Gastrocnemius medialis (tissue), 4 donors: Measurements from ENCODE around the gene RGP1. TPM values are rescaled to one million over a fixed set of nuclear protein-coding genes. Genes with fewer than 3 reads are reported as not detected.

Experiments
- ATAC-seq, 2 donors: fragments of 150-250 bp; one replicate each; pipeline ENCODE4 v1.9.1; 2016
- DNase-seq, 2 donors: peaks; one replicate each; pipeline ENCODE4 v3.0.0-alpha.2; 2019
- H3K27ac ChIP-seq, 4 donors: fragments of 200-600 bp; sonication (generic); 1 replicate in 1 of 4; 2 replicates in 3 of 4; pipeline ENCODE4 v1.5.1; 2016 to 2018; ENCODE audit warnings: mild to moderate bottlenecking in 2 of 4, moderate library complexity in 1 of 4
- H3K27me3 ChIP-seq, 3 donors: fragments of 200-600 bp; sonication (generic) in 2 of 3; 1 replicate in 1 of 3; 2 replicates in 2 of 3; pipeline versions ENCODE4 v1.5.1 to v1.6.0; 2016 to 2019; ENCODE audit warnings: mild to moderate bottlenecking in 1 of 3, moderate library complexity in 1 of 3
- H3K36me3 ChIP-seq, 2 donors: fragments of 200-600 bp; sonication (generic) in 1 of 2; one replicate each; pipeline ENCODE4 v1.5.1; 2017 to 2018
- H3K4me1 ChIP-seq, 2 donors: fragments of 200-600 bp; sonication (generic) in 1 of 2; one replicate each; pipeline ENCODE4 v1.5.1; 2016 to 2017; ENCODE audit warnings: mild to moderate bottlenecking in 2 of 2
- H3K4me3 ChIP-seq, 4 donors: fragments of 200-600 bp; sonication (generic) in 3 of 4; 1 replicate in 1 of 4; 2 replicates in 3 of 4; pipeline ENCODE4 v1.5.1; 2016 to 2019; ENCODE audit warnings: mild to moderate bottlenecking in 2 of 4
- H3K9me3 ChIP-seq, 3 donors: fragments of 200-600 bp; sonication (generic) in 2 of 3; 1 replicate in 1 of 3; 2 replicates in 2 of 3; pipeline ENCODE4 v1.5.1; 2016 to 2019
- CTCF ChIP-seq, 5 experiments: fragments of 450-650 bp in 3 of 5; fragments of 200-600 bp in 2 of 5; sonication (generic) in 2 of 5; IDR thresholded peaks in 4 of 5; conservative IDR thresholded peaks in 1 of 5; 1 replicate in 4 of 5; 2 replicates in 1 of 5; pipeline ENCODE4 v1.5.1; 2016 to 2019; ENCODE audit warnings: antibody characterized with exemption in 5 of 5, mild to moderate bottlenecking in 3 of 5, moderate library complexity in 3 of 5
- POLR2A ChIP-seq, 2 donors: fragments of 450-650 bp; IDR thresholded peaks; one replicate each; pipeline ENCODE4 v1.6.1; 2017; ENCODE audit warnings: antibody characterized with exemption in 2 of 2, mild to moderate bottlenecking in 2 of 2, moderate library complexity in 2 of 2
- in situ Hi-C, 4 donors: fragments of 200-750 bp; cut with MboI; loops; one replicate each; pipeline versions ENCODE4 v1.15.0 to v1.8.0; 2017; ENCODE audit warnings: low sequenced_read_pairs in 4 of 4
- intact Hi-C: fragments of 100-400 bp; cut with DNase I; formaldehyde crosslinking; loops from one replicate; pipeline ENCODE4 v1.15.1; 2023; ENCODE audit warnings: low total_unique reads
- total RNA-seq, 4 donors: library from RNA; depleted of rRNA; stranded (reverse); fragments of >200 nt; gene quantifications; one replicate each; pipeline versions ENCODE4 v1.1.0 to v1.2.3, GENCODE V29; 2016

Gene RGP1
- total RNA-seq, 4 donors from 2014 or later, result 22.0 to 41.1 (median 36.3) TPM

DNA sequence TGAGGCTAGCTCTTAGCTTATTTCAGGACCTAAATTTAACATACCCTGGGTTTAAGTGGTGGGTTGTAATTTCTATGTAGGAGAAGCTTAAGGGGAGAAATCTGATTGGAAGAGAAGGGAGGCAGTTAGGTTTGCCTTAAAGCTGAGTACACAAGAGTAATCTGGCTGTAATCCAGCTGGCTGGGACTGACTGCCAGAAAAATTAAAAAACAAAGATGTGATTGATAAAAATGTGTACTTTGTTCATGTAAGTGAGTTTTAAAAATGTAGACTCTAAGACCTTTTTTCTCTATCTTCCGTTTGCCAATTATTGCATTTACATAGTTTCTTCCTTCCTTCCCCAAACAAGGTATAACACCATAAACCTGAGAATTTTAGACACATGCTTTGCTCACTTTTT lies 22.4 kb downstream of the RGP1 start:
- H3K27ac ChIP-seq, result peak overlapping the region; percentile 65 to 75 (median 68)

GRCh38 chr9:35771943-35772342 lies 22.9 kb downstream of the RGP1 start:
- intact Hi-C loops (no loop called here), in situ Hi-C loops (no loop called here)
- Histone ChIP-seq H3K27ac (peak overlapping the region in 2 of 4 donors; percentile 19 to 69), H3K4me3 (no peak overlapping the region), H3K4me1 (peaks cover 29 to 39% of the 10 kb centered on the region in 2 donors), H3K27me3 (no peaks in the 10 kb centered on the region), H3K9me3 (no peaks in the 10 kb centered on the region), H3K36me3 (no peaks in the 10 kb centered on the region)
- TF ChIP-seq CTCF (IDR thresholded peaks at IDR 0.05 in 4 of 5, conservative IDR thresholded peaks at IDR 0.05 in 1 of 5), result no peak
- TF ChIP-seq POLR2A (IDR thresholded peaks at IDR 0.05), result no peak
- ATAC-seq (no peak), DNase-seq (no peak)

More for the DNA sequence above, 22.4 kb downstream of the RGP1 start:
- intact Hi-C loops (no loop called here), in situ Hi-C loops (no loop called here)
- no peak overlapping the region for H3K4me3 ChIP-seq
- H3K9me3 ChIP-seq, result no peaks in the 10 kb centered on the region
- DNase-seq, result no peak
- no peaks in the 10 kb centered on the region for H3K36me3 ChIP-seq
- H3K27me3 ChIP-seq, result no peaks in the 10 kb centered on the region
- H3K4me1 ChIP-seq, result peaks cover 29 to 41% of the 10 kb centered on the region in 2 donors
- ATAC-seq, result no peak
- TF ChIP-seq POLR2A (IDR thresholded peaks at IDR 0.05), result no peak
- TF ChIP-seq CTCF (IDR thresholded peaks at IDR 0.05 in 4 of 5, conservative IDR thresholded peaks at IDR 0.05 in 1 of 5), result no peak

DNA sequence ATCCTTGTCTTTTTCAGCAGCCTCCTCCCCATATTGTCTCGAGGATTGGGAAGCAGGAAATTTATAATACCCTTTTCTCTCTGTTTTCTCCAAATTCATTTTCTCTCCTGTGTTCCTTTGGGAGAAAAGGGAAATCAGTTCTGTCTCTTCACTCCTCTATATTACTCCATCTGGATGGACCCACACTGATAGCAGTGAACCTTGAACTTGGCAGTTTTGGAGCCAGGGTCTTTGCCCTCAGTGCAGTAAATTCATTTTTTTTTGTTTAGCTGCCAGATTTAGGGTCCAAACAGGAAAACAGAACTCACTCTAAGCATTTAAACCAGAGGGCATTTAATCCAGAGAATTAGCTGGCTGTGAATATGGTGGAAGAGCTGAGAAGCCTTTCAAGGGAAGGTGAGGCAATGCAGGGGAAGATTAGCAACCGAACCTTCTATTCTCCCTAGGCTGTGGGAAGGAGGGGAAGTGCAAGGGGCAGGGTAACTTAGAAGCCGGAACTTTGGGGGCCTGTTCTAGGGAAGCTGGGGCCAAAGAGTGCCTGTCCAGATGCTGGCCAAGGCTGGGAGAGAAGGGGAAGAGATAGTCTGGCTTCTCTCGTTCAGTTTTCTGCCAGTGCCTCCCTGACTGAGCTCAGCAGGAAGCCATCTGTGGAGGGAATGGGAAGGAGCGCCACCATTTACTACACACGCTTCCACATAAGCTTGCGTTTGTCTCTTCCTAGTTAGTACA lies 26.0 kb downstream of the RGP1 start:
- ATAC-seq, result peak in 1 of 2 donors; percentile 34
- in situ Hi-C loops, result no loop called here

GRCh38 chr9:35776018-35776417 lies 26.9 kb downstream of the RGP1 start:
- Histone ChIP-seq H3K27me3 (no peaks in the 10 kb centered on the region), H3K4me3 (no peak overlapping the region), H3K9me3 (no peaks in the 10 kb centered on the region), H3K4me1 (peaks cover 22 to 26% of the 10 kb centered on the region in 2 donors), H3K36me3 (no peaks in the 10 kb centered on the region), H3K27ac (peak overlapping the region in 1 of 4 donors; percentile 36)
- DNase-seq, result no peak
- in situ Hi-C loops (no loop called here), intact Hi-C loops (no loop called here)
- ATAC-seq, result peak in 1 of 2 donors; percentile 31
- TF ChIP-seq POLR2A (IDR thresholded peaks at IDR 0.05), result no peak
- no peak for TF ChIP-seq CTCF (IDR thresholded peaks at IDR 0.05 in 4 of 5, conservative IDR thresholded peaks at IDR 0.05 in 1 of 5)

More for the DNA sequence above, 26.0 kb downstream of the RGP1 start:
- Histone ChIP-seq H3K9me3 (no peaks in the 10 kb centered on the region), H3K27ac (no peak overlapping the region), H3K4me3 (no peak overlapping the region), H3K27me3 (no peaks in the 10 kb centered on the region), H3K36me3 (no peaks in the 10 kb centered on the region), H3K4me1 (peaks cover 29 to 35% of the 10 kb centered on the region in 2 donors)
- intact Hi-C loops, result no loop called here
- DNase-seq, result peak in 1 of 2 donors; percentile 29
- TF ChIP-seq CTCF (IDR thresholded peaks at IDR 0.05 in 4 of 5, conservative IDR thresholded peaks at IDR 0.05 in 1 of 5), result no peak
- TF ChIP-seq POLR2A (IDR thresholded peaks at IDR 0.05), result no peak
